Astrocyte (in vitro differentiated cells and primary cell): ENCODE data around the gene SELL. TPM values are rescaled to one million over a fixed set of nuclear protein-coding genes. Genes with fewer than 3 reads are reported as not detected.

ENCODE experiments used
- DNase-seq: peaks from one replicate; pipeline ENCODE4 v3.0.0-alpha.2; 2010; ENCODE audit warnings: low read depth
- FAIRE-seq: peaks from 2 replicates; lab custom pipeline; 2011; peaks lifted over from hg19 to GRCh38; lab: Jason Lieb, UNC
- H2AFZ ChIP-seq: 2 replicates; pipeline ENCODE4 v1.6.0; 2012; ENCODE audit warnings: low read depth, low read length, inconsistent platforms
- H3K27ac ChIP-seq: 2 replicates; pipeline ENCODE4 v1.5.1; 2011; ENCODE audit warnings: low read depth, low read length, inconsistent platforms
- H3K27me3 ChIP-seq: 2 replicates; pipeline ENCODE4 v1.6.0; 2011; ENCODE audit warnings: low read length, inconsistent platforms; ENCODE audit not compliant: insufficient read depth
- H3K36me3 ChIP-seq: 2 replicates; pipeline ENCODE4 v1.5.1; 2011; ENCODE audit warnings: low read length, inconsistent platforms; ENCODE audit not compliant: insufficient read depth
- H3K4me1 ChIP-seq: 2 replicates; pipeline ENCODE4 v1.5.1; 2011; ENCODE audit warnings: low read length, inconsistent platforms; ENCODE audit not compliant: insufficient read depth
- H3K4me2 ChIP-seq: 2 replicates; pipeline ENCODE4 v1.6.0; 2012; ENCODE audit warnings: low read length, inconsistent platforms
- H3K4me3 ChIP-seq: 2 replicates; pipeline ENCODE4 v1.5.1; 2011; ENCODE audit warnings: low read depth, mild to moderate bottlenecking, low read length, inconsistent platforms; ENCODE audit not compliant: insufficient read depth
- H3K79me2 ChIP-seq: 2 replicates; pipeline ENCODE4 v1.6.0; 2012; ENCODE audit warnings: mild to moderate bottlenecking, low read length, inconsistent platforms; ENCODE audit not compliant: insufficient read depth
- H3K9ac ChIP-seq: 2 replicates; pipeline ENCODE4 v1.6.0; 2012; ENCODE audit warnings: mild to moderate bottlenecking, low read length, inconsistent platforms
- H3K9me3 ChIP-seq: 2 replicates; pipeline ENCODE4 v1.5.1; 2012; ENCODE audit warnings: low read depth, mild to moderate bottlenecking, low read length, inconsistent platforms; ENCODE audit not compliant: insufficient read depth
- H4K20me1 ChIP-seq: 2 replicates; pipeline ENCODE4 v1.6.0; 2012; ENCODE audit warnings: low read length, inconsistent platforms; ENCODE audit not compliant: insufficient read depth
- H3K27ac Mint-ChIP-seq: one replicate; pipeline ENCODE4 v1.8.0; 2021; ENCODE audit warnings: mild to moderate bottlenecking, mixed read lengths; ENCODE audit not compliant: unreplicated experiment
- H3K27me3 Mint-ChIP-seq: one replicate; pipeline ENCODE4 v1.8.0; 2021; ENCODE audit warnings: low read depth, mixed read lengths; ENCODE audit not compliant: unreplicated experiment
- H3K36me3 Mint-ChIP-seq: one replicate; pipeline ENCODE4 v1.8.0; 2021; ENCODE audit warnings: low read depth, mixed read lengths; ENCODE audit not compliant: unreplicated experiment
- H3K4me1 Mint-ChIP-seq: one replicate; pipeline ENCODE4 v1.8.0; 2021; ENCODE audit warnings: low read depth, mixed read lengths; ENCODE audit not compliant: unreplicated experiment
- H3K4me3 Mint-ChIP-seq: one replicate; pipeline ENCODE4 v1.8.0; 2021; ENCODE audit warnings: mild to moderate bottlenecking, moderate library complexity, mixed read lengths; ENCODE audit not compliant: unreplicated experiment
- H3K9me3 Mint-ChIP-seq: one replicate; pipeline ENCODE4 v1.8.0; 2021; ENCODE audit warnings: mild to moderate bottlenecking, mixed read lengths; ENCODE audit not compliant: unreplicated experiment
- CTCF ChIP-seq: IDR thresholded peaks from 2 replicates; pipeline ENCODE4 v1.5.1; 2011; ENCODE audit warnings: low read depth, mild to moderate bottlenecking, inconsistent platforms, low read length, moderate library complexity; ENCODE audit not compliant: insufficient read depth
- EZH2 ChIP-seq: IDR thresholded peaks from 2 replicates; pipeline ENCODE4 v1.6.1; 2012; ENCODE audit warnings: mild to moderate bottlenecking, low read length, inconsistent platforms; ENCODE audit not compliant: insufficient read depth
- total RNA-seq: library from RNA; stranded (reverse); gene quantifications from 2 replicates; pipeline ENCODE4 v1.2.1, GENCODE V29; 2021

The SELL gene
- total RNA-seq, 1 donor from 2014 or later: 0.54 TPM

GRCh38 chr1:169650551-169650950 is 60.9 kb downstream of the SELL start:
- Mint-ChIP-seq H3K36me3 (no peaks in the 10 kb centered on the region), H3K9me3 (no peaks in the 10 kb centered on the region), H3K4me3 (no peak overlapping the region), H3K27ac (no peak overlapping the region), H3K4me1 (no peaks in the 10 kb centered on the region), H3K27me3 (no peaks in the 10 kb centered on the region)
- TF ChIP-seq CTCF (no peak), EZH2 (no peak)
- Histone ChIP-seq H3K9ac (no peak overlapping the region), H3K27me3 (no peaks in the 10 kb centered on the region), H3K9me3 (no peaks in the 10 kb centered on the region), H3K4me1 (no peaks in the 10 kb centered on the region), H3K4me3 (no peak overlapping the region), H3K79me2 (no peaks in the 10 kb centered on the region), H3K36me3 (no peaks in the 10 kb centered on the region), H3K4me2 (no peak overlapping the region), H4K20me1 (no peaks in the 10 kb centered on the region), H2AFZ (no peak overlapping the region), H3K27ac (no peak overlapping the region)
- FAIRE-seq: no peak
- DNase-seq: no peak

GRCh38 chr1:169648709-169649108 is 62.7 kb downstream of the SELL start:
- Histone ChIP-seq H3K27ac (no peak overlapping the region), H2AFZ (no peak overlapping the region), H3K9me3 (no peaks in the 10 kb centered on the region), H3K36me3 (no peaks in the 10 kb centered on the region), H3K4me1 (no peaks in the 10 kb centered on the region), H3K4me2 (no peak overlapping the region), H3K27me3 (no peaks in the 10 kb centered on the region), H3K4me3 (no peak overlapping the region), H3K9ac (no peak overlapping the region), H4K20me1 (no peaks in the 10 kb centered on the region), H3K79me2 (no peaks in the 10 kb centered on the region)
- no peak overlapping the region for H3K4me3 Mint-ChIP-seq
- H3K9me3 Mint-ChIP-seq: no peaks in the 10 kb centered on the region
- no peak overlapping the region for H3K27ac Mint-ChIP-seq
- TF ChIP-seq CTCF: no peak
- no peak for TF ChIP-seq EZH2
- no peaks in the 10 kb centered on the region for H3K36me3 Mint-ChIP-seq
- no peak for FAIRE-seq
- H3K4me1 Mint-ChIP-seq: no peaks in the 10 kb centered on the region
- DNase-seq: no peak
- no peaks in the 10 kb centered on the region for H3K27me3 Mint-ChIP-seq

GRCh38 chr1:169648187-169648586 is 63.2 kb downstream of the SELL start:
- Histone ChIP-seq H3K36me3 (no peaks in the 10 kb centered on the region), H3K4me3 (no peak overlapping the region), H3K9ac (no peak overlapping the region), H3K79me2 (no peaks in the 10 kb centered on the region), H3K4me2 (no peak overlapping the region), H3K9me3 (no peaks in the 10 kb centered on the region), H4K20me1 (no peaks in the 10 kb centered on the region), H3K27me3 (no peaks in the 10 kb centered on the region), H3K4me1 (no peaks in the 10 kb centered on the region), H3K27ac (no peak overlapping the region), H2AFZ (no peak overlapping the region)
- H3K4me3 Mint-ChIP-seq: no peak overlapping the region
- H3K4me1 Mint-ChIP-seq: no peaks in the 10 kb centered on the region
- no peak for DNase-seq
- no peaks in the 10 kb centered on the region for H3K9me3 Mint-ChIP-seq
- no peak for TF ChIP-seq CTCF
- no peak for TF ChIP-seq EZH2
- no peaks in the 10 kb centered on the region for H3K36me3 Mint-ChIP-seq
- H3K27me3 Mint-ChIP-seq: no peaks in the 10 kb centered on the region
- FAIRE-seq: no peak
- no peak overlapping the region for H3K27ac Mint-ChIP-seq
